Activated naive CD4-positive, alpha-beta T cell treated with anti-CD3 and anti-CD28 coated beads, Interleukin-2, amount 50 U/mL, for 16 hours (primary cell): ENCODE results near the gene ARID4A.
"Not testable (repeated sequence)": the region's sequence is repeated elsewhere in the genome, so short reads cannot be mapped to it uniquely, and the experiment has no call there.

Experiments
- DNase-seq: peaks from one replicate; pipeline ENCODE4 v3.0.0-alpha.2; 2020

ARID4A gene

DNA sequence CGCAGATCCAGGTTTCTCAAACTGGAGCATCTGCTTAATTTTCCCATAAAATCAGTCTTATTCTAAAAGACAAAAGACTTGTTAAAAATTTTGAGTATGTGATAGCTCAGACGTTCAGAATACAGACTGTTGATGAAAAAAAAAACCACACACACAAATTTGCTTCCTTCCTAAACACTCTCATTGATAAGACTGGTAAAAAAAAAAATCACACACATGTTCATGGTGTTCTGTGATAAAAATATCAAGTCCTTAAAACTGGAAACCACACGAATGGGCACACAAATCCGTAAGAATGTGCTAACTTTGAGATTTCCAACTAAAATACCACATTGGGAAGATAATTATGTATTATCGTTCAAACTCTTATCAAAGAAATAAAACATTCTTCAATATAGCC lies 6.7 kb upstream of the ARID4A start:
- DNase-seq = no peak

DNA sequence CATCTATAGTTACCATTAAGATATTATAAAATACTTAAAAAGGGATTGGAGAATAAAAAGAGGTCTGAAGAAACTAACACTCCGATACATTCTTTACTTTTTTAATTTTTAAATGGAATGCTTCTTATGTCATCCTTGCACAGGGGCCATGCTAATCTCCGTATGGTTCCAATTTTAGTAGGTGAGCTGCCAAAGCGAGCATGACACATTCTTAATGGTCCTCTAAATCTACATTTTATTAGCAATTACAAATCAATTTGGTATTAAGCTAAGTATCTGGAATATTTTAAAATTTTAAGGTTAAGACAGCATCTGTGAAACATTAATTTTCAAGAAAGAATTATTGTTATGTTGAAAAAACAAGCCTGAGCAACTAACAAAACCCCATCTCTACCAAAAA lies 6.2 kb upstream of the ARID4A start:
- no peak for DNase-seq

DNA sequence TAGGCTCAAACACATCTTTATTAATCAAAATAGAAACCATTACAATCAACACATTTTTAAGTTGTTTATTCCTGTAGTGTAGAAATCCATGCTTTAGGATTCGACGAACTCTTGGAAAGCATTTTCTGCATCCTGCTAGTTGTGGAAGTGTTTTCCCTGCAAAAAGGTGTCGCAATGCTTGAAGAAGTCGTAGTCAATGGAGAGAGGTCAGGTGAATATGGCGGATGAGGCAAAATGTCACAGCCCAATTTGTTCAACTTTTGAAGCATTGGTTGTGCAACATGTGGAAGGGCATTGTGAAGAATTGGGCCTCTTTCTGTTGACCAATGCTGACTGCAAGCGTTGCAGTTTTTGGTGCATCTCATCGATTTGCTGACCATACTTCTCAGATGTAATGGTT lies 4.2 kb upstream of the ARID4A start:
- DNase-seq = no peak

DNA sequence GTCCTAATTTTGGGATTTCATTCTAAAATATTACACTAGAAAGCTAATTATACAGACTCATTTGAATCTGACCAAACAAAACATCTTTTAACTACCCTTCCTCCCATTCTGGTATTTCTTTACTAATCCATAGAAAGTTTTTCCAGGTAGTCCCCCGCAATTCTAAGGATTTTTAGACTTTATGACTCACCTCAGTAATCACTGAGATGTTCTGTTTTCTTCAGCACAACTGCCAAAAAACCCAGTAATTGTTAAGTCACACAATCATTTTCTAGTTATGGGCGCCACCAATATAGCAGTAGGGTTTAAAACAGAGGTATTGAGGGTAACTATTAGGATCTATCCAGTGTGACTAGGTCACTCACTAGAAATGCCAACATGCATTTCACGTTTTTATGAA lies 1.6 kb upstream of the ARID4A start:
- no peak for DNase-seq

DNA sequence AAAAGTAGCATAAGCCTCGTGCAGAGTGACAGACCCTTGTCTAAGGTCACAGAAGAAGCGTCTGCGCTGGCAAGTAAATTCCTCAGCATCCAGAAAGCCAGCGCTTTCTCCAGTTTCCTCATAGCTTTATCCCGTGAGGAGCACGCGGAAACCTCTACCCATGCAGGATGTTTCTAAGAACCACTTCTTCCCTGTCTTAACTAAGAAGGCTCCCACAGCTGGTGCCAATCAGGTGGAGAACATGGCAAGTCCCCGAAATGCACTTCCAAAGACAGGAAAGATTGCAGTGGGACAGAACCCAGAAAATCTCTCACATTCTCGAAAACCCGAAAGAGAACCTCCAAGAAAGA lies 968 bp upstream of the ARID4A start:
- DNase-seq = no peak

DNA sequence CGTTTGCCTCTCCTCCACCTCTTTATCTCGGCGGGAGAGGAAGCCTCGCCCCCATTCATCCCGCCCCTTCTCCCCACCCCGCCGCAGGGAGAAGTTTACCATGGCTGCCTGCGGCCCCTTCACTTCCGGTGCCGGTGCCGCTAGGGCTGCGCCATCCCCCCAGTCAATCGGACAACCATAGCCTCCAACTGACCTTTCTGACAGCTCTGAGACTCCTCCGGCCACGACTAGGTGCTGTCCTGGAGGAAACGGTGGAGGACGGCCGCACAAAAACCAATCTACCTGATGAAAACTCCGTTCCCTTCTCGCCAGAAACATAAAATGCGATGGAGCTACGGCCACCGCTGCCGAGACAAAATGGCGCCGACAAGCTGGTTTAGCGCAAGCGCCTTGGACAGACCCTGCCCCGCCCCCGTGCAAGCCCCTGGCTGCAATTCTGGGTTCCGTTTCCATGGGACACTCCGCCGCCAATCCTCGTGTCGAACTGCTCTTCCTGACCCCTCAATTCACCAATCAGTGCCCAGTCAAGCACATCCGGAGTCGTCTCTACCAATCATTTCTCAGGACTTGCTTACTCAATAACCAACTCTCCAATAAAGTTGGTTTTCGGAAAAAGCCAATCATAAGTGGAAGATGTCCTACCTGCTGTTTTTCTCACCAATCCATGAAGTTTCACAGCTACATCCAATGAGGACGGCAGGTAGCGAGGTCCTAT lies 436 bp upstream of the ARID4A start:
- DNase-seq = peak; percentile 98

DNA sequence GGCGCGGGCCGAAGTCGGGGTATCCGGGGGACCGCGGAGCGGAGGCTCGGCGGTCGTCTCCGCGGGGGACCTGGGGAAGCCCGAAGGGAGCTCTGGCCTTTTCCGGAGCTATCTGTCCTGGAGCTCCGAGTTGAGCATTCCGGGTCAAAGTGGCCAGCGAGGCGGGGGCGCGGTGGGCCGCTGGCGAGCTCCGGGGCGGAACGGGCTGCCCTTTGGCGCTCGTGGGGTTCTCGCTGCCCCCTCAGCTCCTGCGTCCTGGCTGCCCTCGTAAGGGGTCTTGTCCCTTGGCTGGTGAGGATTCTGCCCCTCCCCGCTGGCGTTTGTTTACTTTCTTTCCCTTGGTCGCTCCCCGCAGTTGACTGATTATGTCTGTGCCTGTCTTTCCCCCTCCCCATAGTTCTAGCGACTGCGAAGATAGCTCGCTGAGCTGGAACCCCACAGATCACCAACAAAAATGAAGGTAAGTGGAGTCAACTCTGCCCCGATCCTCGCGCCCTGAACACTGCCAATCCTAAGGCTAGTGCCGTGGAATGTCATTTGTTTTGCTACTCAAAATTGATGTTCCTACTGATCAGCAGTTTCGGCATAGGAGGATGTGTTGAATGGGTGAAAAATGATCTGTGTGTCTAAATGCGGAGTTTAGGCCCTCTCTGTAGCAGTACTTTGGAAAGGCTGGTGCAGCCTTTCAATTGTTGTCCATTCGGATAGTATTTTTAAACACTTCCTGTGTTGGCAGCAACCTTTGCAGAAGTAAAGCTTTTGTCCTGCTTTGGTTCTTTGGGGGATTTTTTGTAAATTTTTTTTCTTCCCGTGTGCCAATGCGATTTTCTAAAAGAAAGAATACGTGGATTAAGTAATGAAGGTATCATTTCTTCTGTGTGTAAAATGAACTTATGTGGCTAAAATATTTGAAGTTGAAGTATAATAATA lies 1.3 kb downstream of the ARID4A start:
- peak; percentile 13 for DNase-seq

DNA sequence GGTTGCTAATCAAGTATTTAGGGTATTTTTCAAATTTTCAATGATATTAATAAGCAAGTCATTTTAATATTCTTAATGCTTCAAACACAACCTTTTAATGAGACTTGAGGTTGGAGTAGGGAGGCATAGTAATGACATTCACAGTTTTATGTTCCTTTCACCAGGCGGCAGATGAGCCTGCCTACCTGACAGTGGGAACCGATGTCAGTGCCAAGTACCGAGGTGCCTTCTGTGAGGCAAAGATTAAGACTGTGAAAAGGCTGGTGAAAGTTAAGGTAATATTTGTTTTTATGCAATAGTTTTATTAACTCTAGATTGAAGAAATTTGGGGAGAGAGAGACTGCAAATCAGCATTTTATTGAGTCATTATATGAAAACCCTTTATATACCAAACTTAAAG lies 3.1 kb downstream of the ARID4A start:
- no peak for DNase-seq

DNA sequence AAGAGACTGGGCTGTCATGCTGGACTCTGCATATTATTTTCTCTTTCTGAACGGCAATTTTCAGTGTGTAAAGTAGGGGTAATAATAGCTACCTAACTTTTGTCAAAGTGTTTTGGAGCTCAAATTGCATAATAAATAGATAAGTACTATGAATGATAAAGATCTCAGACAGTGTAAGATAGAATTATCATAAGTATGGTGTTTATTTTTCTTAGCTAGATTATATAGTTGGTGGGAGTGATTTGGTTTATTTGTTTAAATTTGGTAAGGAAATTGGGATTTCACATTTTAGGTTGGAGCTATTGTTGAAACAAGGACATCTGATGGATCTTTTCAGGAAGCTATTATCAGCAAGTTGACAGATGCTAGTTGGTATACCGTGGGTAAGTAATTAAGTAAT lies 7.4 kb downstream of the ARID4A start:
- DNase-seq = no peak

DNA sequence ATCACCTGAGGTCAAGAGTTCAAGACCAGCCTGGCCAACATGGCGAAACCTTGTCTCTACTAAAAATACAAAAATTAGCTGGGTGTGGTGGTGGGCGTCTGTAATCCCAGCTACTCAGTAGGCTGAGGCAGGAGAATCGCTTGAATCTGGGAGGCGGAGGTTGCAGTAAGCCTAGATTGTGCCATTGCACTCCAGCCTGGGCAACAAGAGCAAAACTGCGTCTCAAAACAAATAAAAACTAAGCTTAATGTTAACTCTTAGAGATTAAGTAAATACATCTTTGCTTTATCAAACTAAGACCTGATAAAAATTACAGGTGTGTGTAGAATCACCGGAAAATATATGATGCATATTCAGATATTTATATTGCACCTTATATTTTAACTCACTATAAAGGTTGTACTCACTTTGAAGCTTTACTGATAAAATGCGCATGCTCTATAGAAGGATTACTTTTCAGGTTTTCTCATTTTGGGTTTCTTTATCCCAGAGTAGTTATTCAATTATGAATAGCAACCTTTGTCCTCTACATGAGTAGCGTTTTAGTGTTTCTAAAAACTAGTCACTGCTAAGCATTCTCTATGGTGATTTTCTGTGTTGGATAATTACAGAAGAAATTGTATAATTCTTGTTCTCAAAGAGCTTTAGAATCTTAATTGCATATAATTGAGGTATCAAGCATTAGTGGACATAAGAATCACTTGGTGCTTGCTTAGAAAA lies 9.4 kb downstream of the ARID4A start:
- no peak for DNase-seq

DNA sequence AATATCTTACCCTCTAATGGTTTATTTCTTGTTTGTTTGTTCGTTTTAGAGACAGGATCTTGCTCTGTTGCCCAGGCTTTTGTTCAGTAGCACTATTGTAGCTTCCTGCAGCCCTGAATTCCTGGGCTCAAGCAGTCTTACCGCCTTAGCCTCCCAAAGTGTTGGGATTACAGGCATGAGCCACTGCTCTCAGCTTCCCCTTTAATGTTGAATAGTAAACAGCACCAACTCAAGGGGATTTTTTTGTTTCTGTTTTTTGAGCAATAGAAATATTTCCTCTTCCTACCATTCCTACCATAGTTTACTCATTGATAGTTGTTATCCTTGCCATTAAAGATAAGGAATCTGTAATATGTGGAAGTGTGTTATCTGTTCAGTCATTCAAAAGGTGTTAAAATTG lies 10.7 kb downstream of the ARID4A start:
- no peak for DNase-seq

DNA sequence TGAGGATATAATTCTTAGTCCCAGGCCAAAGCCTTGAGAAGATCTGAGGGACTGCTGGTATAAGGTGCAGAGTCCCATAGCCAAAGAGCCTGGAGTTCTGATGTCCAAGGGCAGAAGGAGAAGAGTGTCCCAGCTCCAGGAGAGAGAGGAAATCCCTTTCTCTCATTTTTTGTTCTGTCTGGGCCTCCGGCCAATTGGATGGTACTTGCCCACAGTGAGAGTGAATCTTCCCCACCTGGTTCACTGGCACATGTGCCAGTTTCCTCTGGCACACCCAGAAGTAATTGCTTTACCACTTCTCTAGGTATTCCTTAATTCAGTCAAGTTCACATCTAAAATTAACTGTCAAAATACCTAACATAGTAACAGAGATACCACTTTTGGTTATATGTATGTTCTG lies 15.3 kb downstream of the ARID4A start:
- DNase-seq = no peak

DNA sequence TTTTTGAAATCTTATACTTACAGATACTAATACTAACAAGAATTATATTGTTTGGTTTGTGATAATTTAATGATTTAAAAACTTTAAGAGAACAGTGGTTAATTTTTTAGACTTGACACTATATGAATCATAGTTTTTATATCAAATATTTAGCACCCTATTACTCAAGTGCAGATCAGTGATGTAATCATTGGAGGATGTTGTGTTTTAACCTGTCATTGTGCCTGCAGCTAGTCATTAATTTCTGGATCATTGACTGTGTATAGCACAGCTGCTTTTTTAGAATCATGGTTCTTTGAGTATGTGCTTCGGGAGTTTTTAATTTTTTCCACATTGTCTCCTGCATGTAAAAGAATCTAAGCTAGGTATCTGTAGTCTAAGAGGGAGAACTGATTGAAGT lies 17.3 kb downstream of the ARID4A start:
- no peak for DNase-seq

DNA sequence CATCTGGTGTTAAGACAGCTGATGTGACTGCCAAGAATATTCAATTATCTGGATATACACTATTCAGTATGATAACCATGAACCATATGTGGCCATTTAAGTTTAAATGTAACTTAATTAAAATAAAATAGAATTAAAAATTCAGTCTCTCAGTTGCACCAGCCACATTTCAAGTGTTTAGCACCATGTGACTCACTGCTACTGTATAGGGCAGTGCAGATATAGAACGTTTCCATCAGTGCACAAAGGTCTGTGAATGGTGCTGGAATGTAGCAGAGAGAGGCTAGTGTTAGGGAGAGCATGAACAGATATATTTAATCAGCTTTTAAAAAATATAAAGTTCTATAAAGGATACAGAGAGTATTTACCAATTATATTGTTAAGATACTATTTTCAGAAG lies 28.7 kb downstream of the ARID4A start:
- no peak for DNase-seq

DNA sequence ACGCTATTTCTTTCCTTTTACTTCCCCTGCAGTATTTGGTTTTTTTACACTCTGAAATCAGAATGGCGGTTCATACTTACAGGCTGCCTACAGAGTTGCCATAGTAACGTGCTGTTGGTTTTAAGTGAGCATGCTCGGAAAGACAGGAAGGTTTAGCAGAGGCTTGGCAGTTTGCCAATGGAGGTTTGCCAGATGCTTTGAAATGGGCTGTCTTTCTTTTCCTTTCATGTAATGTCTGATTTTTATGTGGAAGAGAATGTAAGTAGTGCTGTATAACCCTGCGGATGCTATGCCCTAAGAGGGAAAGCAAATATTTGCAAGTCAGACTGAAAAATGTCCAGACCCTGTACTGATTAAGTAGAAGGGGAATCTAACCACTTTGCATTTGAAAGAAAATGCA lies 32.8 kb downstream of the ARID4A start:
- DNase-seq = peak; percentile 80

DNA sequence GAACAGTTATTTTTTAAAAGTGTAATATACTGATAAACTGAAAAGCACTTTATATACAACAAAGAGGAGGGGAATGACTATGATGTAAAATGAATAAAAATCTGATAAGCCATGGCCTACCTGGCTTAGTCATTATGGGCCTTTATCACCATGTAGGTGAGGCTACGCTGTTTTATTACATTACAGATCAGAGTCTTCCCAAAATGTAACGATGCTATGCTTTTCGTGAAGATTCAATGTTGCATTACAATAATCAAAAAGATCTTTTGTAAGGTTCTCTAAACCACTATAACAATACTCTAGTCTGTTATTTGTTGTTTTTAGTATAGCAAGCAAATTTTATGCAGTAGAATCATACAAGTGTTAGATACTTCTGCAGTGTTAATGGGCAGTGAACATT lies 34.2 kb downstream of the ARID4A start:
- no peak for DNase-seq

DNA sequence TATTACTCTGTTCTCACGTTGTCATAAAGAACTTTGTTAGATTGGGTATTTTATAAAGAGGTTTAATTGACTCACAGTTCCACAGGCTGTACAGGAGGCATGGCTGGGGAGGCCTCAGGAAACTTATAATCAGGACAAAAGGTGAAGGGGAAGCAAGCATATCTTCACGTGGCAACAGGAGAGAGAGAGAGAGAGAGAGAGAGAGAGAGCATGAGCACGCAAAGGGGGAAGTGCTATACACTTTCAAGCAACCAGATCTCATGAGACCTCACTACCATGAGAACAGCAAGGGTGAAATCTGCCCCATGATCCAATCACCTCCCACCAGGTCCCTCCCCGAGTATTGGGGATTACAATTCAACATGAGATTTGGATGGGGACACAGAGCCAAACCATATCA lies 41.3 kb downstream of the ARID4A start:
- not testable (repeated sequence) for DNase-seq

DNA sequence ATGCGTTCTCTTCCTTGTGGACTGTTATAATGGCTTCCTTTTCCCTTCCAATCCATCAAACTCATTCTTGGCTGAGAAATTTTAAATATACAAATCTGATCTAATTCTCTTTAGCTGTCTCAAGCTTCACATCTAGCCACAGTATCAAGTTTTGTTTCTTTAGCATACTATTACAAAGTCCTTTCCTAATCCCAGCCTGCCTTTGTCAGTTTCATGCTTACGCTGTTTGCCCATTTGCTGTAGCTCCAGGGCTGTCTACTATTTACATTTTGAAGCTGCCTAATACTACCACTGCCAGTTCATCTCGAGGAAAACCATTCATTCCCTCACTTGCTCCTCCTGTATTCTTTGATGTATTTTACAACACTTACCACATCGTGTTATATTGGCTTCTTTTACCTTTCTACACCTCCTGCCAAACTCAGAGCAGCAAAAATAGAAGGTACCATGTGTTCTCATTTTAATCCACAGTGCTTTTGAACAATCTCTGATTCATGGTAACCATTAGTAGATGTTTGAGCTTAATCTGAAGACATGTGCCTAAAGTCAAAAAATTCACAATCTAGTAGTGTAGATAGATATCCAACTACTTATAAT lies 42.9 kb downstream of the ARID4A start:
- no peak for DNase-seq

DNA sequence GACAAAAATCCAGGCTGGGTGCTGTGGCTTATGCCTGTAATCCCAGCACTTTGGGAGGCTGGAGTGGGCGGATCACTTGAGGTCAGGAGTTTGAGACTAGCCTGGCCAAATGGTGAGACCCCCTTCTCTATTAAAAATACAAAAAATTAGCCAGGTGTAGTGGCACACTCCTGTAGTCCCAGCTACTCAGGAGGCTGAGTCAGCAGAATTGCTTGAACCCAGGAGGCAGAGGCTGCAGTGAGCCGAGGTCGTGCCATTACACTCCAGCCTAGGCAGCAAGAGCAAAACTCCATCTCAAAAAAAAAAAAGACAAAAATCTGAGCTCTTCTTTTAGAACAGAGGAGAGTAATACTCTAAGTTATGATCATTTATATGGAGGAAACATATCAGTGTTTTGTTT lies 45.2 kb downstream of the ARID4A start:
- not testable (repeated sequence) for DNase-seq

DNA sequence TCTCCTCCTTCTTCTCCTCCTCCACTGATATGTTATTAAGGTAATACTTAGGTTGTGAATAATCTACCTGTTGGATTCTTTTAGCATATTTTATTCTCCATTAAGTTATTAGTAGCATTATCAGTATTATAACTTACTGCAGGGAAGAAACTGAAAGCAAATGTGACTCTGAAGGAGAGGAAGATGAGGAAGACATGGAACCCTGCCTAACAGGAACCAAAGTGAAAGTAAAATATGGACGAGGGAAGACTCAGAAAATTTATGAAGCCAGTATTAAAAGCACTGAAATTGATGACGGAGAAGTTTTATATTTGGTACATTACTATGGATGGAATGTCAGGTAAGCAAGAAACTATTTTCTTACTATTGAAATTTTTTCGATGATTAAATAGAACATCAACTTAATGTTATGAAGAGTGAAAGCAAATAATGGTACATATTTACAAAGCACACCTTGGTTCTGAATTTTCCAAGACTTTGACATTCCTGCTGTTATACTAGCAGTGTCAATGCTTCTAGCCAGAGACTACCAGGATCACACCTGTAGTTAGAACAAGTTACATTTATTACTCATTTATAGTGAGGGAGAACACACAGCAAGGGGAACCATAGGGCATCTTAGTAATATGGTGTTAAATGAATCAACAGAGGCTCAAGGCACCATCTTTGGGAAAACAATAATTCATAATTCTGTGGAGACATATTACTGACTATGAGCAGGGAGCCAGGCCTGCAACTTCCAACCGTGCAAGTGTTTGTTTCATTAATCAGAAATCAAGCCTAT lies 55.4 kb downstream of the ARID4A start:
- no peak for DNase-seq

DNA sequence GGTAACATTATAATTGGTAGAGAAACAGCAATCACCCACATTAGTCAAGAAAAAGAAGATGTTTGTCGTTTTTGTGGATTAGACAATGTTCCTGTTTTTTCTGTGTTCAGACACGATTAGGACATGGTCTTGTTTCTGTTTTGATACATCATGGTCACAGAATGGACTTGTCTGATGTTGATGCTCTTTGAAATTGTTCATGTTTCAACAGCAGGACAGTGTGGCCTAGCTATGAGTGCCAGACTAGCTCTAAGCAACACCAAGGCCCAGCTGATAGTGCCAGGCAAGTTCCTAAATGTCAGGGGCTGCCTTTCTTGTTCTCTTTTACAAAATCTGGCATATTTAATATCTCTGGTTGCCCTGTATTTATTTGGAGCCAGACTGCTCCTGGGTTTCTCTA lies 56.5 kb downstream of the ARID4A start:
- no peak for DNase-seq

DNA sequence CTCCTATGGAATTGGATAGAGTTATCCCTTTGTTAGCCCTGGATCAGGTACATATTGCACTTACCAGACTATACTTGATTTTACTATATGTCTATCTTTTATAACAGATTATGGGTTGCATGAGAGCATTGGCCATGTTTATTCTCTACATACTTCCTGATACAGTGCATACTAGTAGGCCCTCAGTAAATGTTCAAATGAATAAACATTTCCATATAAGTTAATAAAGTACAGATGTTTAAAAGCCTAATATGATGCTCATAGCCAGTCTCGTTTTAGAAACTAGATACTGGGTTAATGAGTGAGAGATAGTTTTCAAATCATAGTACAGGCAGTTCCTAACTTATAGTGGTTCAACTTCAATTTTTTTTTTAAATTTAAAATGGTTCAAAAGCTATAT lies 57.9 kb downstream of the ARID4A start:
- DNase-seq = no peak

DNA sequence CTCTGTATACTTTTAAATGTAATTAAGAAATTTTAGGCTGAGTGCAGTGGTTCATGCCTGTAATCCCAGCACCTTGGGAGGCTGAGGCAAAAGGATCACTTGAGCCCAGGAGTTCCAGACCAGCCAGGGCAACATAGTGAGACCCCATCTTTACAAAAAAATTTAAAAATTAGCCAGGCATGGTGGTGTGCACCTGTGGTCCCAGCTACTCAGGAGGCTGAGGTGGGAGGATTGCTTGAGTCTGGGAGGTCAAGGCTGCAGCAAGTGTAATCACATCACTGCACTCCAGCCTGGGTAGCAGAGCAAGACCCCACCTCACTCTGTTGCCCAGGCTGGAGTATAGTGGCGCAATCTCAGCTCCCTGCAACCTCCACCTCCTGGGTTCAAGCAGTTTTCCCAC lies 63.9 kb downstream of the ARID4A start:
- not testable (repeated sequence) for DNase-seq
